ENCODE measurements around the gene SLC7A10. TPM values are rescaled to one million over a fixed set of nuclear protein-coding genes. Genes with fewer than 3 reads are reported as not detected.
"Not testable (repeated sequence)": the region's sequence is repeated elsewhere in the genome, so short reads cannot be mapped to it uniquely, and the experiment has no call there.

SLC7A10 gene
- total RNA-seq, 1 experiment from 2014 or later = 2.9 TPM

DNA sequence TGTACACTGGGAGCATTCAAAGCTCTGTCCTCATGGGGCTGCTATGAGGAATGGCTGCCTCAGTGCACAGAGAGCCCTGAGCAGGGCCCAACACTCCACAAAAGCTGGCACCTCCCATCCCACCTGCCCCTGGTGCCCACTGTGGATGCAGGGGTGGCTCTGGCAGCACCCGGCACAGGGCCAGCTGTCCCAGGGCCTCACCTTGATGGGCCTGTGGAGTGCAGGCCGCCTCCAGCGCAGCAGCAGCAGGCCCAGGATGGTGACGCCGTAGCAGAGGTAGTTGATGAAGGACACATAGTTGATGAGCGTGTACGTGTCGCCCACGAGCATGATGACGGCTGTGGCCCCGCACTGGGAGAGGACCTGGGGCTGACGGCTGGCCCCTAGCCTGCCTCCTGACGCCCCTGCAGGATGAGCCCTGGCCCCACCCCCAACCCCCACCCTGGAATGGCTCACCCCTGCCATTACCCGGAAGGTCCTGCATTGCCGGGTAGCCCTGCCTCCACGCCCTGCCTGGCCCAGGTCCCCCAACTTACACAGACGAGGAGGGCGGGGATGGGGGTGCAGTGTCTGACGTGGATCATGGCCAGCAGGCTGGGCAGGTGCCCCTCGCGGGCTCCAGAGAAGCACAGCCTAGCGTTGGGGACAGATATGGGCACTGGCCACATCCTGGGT lies 15.2 kb downstream of the SLC7A10 start:
- Histone ChIP-seq H3K79me2 (ENCODE audit: insufficient read depth, low read length) (no peaks in the 10 kb centered on the region), H3K79me1 (ENCODE audit: insufficient read depth, low read depth, low read length, poor library complexity, severe bottlenecking) (no peaks in the 10 kb centered on the region), H3K23ac (ENCODE audit: insufficient read length, low read depth, low read length) (no peak overlapping the region), H4K20me1 (ENCODE audit: control insufficient read depth, insufficient read depth, insufficient read length) (no peaks in the 10 kb centered on the region), H2BK20ac (ENCODE audit: low read depth, low read length, poor library complexity, severe bottlenecking) (no peak overlapping the region), H4K8ac (replicated peaks; ENCODE audit: insufficient read length, low read depth, low read length) (no peak overlapping the region), H3K4ac (ENCODE audit: low read depth, low read length) (no peak overlapping the region), H3K4me2 (ENCODE audit: insufficient read depth, insufficient read length, low read length) (no peak overlapping the region), H3K27ac (ENCODE audit: insufficient read length, low read depth, low read length) (no peak overlapping the region), H3K18ac (ENCODE audit: insufficient read length, low read depth, low read length) (no peak overlapping the region), H3K9me3 (ENCODE audit: control insufficient read depth, low read depth, low read length) (no peaks in the 10 kb centered on the region), H3K4me1 (ENCODE audit: insufficient read depth, low read length) (no peaks in the 10 kb centered on the region), H4K91ac (ENCODE audit: insufficient read length, low read depth, low read length) (no peak overlapping the region), H3K9ac (ENCODE audit: extremely low read depth, insufficient read length, low read length) (no peak overlapping the region), H3K27me3 (ENCODE audit: insufficient read depth, low read length) (no peaks in the 10 kb centered on the region), H3K14ac (ENCODE audit: insufficient read depth, low read length) (no peak overlapping the region; the same call in 1 of the 2 replicates), H4K5ac (ENCODE audit: insufficient read length, low read depth, low read length) (no peak overlapping the region), H2BK5ac (ENCODE audit: insufficient read length, low read length) (no peak overlapping the region), H3T11ph (ENCODE audit: low read length) (no peak overlapping the region), H2BK12ac (ENCODE audit: insufficient read length, low read depth, low read length) (no peak overlapping the region), H2AFZ (ENCODE audit: low read length) (no peak overlapping the region), H3K56ac (ENCODE audit: insufficient read length, low read depth, low read length) (no peak overlapping the region), H2BK120ac (ENCODE audit: low read depth, low read length, poor library complexity, severe bottlenecking) (no peak overlapping the region), H2BK15ac (ENCODE audit: low read depth, low read length) (no peak overlapping the region), H3K23me2 (ENCODE audit: insufficient read length, low read depth, low read length, poor library complexity, severe bottlenecking) (no peaks in the 10 kb centered on the region), H2AK5ac (ENCODE audit: insufficient read length, low read length) (no peak overlapping the region)
- Mint-ChIP-seq H3K27ac (peak overlapping the region in 1 of 3 experiments; percentile 18; a peak in 1 of 7 replicates), H3K4me3 (no peak overlapping the region), H3K4me1 (peaks cover 5% of the 10 kb centered on the region in 2 experiments), H3K9me3 (no peaks in the 10 kb centered on the region), H3K27me3 (ENCODE audit: low read depth) (peaks cover 2% of the 10 kb centered on the region; the same call in 1 of the 2 replicates), H3K36me3 (ENCODE audit: insufficient read depth in 1 of 3, low read depth in 3 of 3) (0 out of 7 replicates have a peak, but pooled peaks cover 0 to 3% (median 0%) of the 10 kb centered on the region in 3 experiments)
- DNase-seq = no peak
- no CpG with 5 or more reads among the region's 22 CpGs for WGBS (ENCODE audit: extremely low coverage, insufficient read length, low lambda C conversion rate)
- TF ChIP-seq, protein P1, sequence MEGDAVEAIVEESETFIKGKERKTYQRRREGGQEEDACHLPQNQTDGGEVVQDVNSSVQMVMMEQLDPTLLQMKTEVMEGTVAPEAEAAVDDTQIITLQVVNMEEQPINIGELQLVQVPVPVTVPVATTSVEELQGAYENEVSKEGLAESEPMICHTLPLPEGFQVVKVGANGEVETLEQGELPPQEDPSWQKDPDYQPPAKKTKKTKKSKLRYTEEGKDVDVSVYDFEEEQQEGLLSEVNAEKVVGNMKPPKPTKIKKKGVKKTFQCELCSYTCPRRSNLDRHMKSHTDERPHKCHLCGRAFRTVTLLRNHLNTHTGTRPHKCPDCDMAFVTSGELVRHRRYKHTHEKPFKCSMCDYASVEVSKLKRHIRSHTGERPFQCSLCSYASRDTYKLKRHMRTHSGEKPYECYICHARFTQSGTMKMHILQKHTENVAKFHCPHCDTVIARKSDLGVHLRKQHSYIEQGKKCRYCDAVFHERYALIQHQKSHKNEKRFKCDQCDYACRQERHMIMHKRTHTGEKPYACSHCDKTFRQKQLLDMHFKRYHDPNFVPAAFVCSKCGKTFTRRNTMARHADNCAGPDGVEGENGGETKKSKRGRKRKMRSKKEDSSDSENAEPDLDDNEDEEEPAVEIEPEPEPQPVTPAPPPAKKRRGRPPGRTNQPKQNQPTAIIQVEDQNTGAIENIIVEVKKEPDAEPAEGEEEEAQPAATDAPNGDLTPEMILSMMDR (conservative IDR thresholded peaks at IDR 0.05) = no peak

DNA sequence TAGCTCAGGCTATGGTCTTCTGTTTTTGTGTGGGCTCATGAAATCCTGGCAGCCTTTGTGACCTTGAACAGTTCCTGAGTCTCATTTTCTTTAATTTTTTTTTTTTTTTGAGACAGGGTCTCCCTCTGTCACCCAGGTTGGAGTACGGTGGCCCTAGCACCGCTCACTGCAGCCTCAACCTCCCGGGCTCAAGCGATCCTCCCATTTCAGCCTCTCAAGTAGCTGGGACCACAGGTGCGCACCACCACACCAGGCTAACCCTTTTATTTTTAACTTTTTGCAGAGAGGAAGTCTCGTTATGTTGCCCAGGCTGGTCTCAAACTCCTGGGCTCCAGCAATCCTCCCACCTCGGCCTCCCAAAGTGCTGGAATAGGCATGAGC lies 15.8 kb downstream of the SLC7A10 start:
- H2BK5ac ChIP-seq (ENCODE audit: insufficient read length, low read length); H2AFZ ChIP-seq (ENCODE audit: low read length); H3K4ac ChIP-seq (ENCODE audit: low read depth, low read length); H3K4me2 ChIP-seq (ENCODE audit: insufficient read depth, insufficient read length, low read length); H2BK15ac ChIP-seq (ENCODE audit: low read depth, low read length); H3K4me3 Mint-ChIP-seq; H3K79me2 ChIP-seq (ENCODE audit: insufficient read depth, low read length); H3K27ac Mint-ChIP-seq; H2BK12ac ChIP-seq (ENCODE audit: insufficient read length, low read depth, low read length); H3K9ac ChIP-seq (ENCODE audit: extremely low read depth, insufficient read length, low read length); H3K27me3 ChIP-seq (ENCODE audit: insufficient read depth, low read length); H3K27ac ChIP-seq (ENCODE audit: insufficient read length, low read depth, low read length); H2BK20ac ChIP-seq (ENCODE audit: low read depth, low read length, poor library complexity, severe bottlenecking); H4K8ac ChIP-seq (replicated peaks; ENCODE audit: insufficient read length, low read depth, low read length); H2AK5ac ChIP-seq (ENCODE audit: insufficient read length, low read length); H4K5ac ChIP-seq (ENCODE audit: insufficient read length, low read depth, low read length); H3K9me3 ChIP-seq (ENCODE audit: control insufficient read depth, low read depth, low read length); H2BK120ac ChIP-seq (ENCODE audit: low read depth, low read length, poor library complexity, severe bottlenecking); H3K18ac ChIP-seq (ENCODE audit: insufficient read length, low read depth, low read length); H3K23me2 ChIP-seq (ENCODE audit: insufficient read length, low read depth, low read length, poor library complexity, severe bottlenecking); H3K14ac ChIP-seq (ENCODE audit: insufficient read depth, low read length); H3T11ph ChIP-seq (ENCODE audit: low read length); H3K4me1 Mint-ChIP-seq; H3K4me1 ChIP-seq (ENCODE audit: insufficient read depth, low read length); H3K79me1 ChIP-seq (ENCODE audit: insufficient read depth, low read depth, low read length, poor library complexity, severe bottlenecking); H3K56ac ChIP-seq (ENCODE audit: insufficient read length, low read depth, low read length); H4K91ac ChIP-seq (ENCODE audit: insufficient read length, low read depth, low read length); H4K20me1 ChIP-seq (ENCODE audit: control insufficient read depth, insufficient read depth, insufficient read length); H3K23ac ChIP-seq (ENCODE audit: insufficient read length, low read depth, low read length); DNase-seq; H3K9me3 Mint-ChIP-seq; H3K36me3 Mint-ChIP-seq (ENCODE audit: insufficient read depth in 1 of 3, low read depth in 3 of 3); H3K27me3 Mint-ChIP-seq (ENCODE audit: low read depth): not testable (repeated sequence)
- WGBS (ENCODE audit: extremely low coverage, insufficient read length, low lambda C conversion rate) = no CpG with 5 or more reads among the region's 7 CpGs
